HG03342 (cell line): ENCODE measurements around the gene PDLIM7.
A peak's percentile ranks its signal among the peaks of the same experiment; 100 is the strongest.

Experiments
- ATAC-seq: cut with Tn5 transposase; IDR thresholded peaks from one replicate; pipeline ENCODE4 v1.9.1; 2021; ENCODE audit warnings: mild to moderate bottlenecking, moderate library complexity; ENCODE audit not compliant: unreplicated experiment

The PDLIM7 gene

DNA sequence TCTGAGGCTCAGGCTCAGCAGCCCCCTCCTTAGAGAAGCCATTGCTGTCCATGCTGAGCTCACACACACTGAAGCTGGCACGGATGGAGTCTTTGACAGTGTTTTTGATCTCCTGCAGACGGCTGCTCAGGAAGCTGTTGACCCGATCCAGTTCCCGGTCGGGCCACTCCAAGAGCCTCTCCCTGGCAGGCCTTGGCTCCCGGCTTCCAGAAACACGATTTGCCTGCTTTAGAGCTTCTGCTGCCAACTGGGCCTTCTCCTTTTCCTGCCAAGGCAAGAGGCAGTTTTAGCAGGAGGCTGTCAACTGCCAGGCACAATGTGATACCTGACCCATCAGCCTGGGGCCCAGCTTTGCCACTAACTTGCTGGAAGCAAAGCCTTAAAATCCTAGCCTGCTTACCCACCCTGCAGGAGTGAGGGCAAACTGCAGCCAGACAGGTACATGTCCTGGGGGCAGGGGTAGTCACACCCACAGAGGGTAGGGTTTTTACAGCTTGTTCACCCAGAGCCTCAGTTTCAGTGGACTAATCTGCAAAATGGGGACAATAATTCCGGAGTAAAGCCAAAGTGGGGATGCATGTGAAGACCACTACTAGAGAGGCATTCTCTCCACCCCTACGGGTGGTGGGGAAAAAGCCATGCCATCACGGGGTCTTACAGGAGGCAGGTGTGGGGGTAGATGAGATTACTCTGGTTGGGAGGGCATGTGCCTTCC, 27.7 kb upstream of the PDLIM7 start:
- no peak for ATAC-seq

DNA sequence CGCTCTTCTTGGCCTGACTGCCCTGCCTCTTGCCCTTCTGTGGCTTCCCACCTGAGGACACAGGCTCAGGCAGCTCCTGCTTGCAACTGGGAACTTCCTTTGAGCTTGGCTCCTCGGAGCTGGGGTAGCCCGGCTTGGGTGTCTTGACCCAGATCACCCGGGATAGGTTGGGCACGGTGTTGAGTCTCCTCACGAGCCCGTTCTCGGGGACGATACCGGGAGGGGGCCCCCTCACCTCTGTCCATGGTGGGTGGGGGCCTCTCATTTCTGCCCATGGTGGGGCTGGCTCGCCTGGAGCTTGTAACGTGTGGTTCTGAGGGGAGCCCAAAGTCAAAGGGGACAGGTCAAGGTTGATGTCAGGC, 27.1 kb upstream of the PDLIM7 start:
- ATAC-seq: no peak

DNA sequence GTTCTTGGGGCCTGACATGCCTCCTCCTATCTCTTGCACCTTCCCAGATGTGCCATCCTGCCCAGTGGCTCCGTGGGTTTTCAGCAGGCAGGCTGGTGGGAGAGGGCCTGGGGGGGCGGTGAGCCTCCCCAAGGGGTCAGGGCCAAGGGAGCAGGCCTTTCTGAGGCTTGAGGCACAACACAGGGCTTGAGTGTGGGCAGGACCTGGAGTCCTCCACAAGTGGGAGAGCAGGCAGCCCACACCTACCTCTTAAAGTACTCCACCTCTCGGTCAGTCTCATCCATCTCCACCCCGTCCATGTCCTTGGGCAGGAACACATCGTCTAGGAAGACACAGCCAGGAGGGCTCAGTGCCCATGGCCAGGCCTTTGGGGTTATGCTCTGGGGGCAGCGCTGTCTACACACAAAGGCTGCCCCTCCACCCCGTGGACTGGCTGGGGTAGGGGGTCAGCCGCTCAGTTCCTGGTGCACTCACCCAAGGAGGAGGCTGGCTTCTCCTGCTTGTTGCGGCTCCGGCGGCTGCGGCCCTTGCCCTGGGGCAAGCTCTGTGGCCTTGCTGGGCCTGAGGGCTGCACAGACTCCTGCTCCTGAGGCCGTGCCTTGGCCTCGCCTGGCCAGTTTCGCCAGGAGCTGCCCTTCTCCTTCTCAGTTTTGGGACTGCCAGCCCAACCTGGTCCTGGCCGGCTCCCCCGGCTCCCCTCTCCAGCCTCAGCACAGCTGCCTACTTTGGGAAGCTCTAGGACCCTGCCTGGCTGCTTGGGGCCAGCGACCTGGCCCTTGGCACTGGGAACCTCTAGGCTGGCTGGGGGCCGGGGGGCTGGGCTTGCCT, 26.5 kb upstream of the PDLIM7 start:
- no peak for ATAC-seq

DNA sequence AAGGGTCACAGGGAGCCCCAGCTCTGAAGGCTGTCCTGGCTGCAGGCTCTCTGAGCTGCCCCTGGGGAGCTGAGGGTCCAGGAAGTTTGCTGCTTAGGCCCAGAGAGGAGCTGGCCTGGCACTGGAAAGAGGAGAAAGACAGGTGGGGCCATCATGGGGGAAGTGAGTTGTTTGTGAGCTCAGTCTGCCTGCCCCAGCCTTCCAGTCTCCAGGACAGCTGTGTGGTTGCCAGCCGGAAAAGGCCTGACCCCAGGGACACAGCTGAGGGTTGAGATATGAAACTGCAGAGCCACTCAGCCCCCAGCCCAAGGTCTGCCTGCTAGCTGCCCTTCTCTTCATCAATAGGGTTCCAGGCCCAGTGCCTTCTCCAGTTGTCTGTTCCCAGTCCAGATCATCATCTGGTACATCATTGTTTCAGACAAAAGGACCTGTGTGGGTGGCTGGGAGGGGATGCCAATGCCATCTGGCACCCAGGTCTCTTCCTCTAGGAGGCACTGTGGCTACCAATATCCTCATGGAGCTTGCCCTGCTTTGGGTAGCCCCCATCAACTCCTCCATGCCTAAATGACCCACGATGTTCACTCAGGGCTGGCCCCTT, 23.6 kb upstream of the PDLIM7 start:
- no peak for ATAC-seq

DNA sequence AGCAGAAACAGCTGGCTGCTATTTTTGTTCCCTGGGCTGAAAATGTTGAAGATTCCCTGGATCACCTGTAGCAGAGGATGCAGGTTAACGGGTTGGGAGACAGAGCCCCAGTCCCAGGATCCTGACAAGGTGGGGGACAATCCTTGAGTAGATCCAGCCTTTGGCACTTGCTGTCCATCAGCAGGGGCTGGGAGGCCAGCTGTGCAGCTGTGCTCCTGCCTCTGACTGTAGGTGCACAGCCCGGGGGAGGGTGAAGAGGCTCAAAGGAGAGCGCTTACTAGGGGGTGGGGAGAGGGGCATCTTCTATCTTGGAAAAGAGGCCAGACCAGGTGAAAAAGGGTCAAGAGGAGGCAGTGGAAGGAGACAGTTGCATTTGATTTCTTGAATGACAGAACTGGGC, 22.9 kb upstream of the PDLIM7 start:
- no peak for ATAC-seq

DNA sequence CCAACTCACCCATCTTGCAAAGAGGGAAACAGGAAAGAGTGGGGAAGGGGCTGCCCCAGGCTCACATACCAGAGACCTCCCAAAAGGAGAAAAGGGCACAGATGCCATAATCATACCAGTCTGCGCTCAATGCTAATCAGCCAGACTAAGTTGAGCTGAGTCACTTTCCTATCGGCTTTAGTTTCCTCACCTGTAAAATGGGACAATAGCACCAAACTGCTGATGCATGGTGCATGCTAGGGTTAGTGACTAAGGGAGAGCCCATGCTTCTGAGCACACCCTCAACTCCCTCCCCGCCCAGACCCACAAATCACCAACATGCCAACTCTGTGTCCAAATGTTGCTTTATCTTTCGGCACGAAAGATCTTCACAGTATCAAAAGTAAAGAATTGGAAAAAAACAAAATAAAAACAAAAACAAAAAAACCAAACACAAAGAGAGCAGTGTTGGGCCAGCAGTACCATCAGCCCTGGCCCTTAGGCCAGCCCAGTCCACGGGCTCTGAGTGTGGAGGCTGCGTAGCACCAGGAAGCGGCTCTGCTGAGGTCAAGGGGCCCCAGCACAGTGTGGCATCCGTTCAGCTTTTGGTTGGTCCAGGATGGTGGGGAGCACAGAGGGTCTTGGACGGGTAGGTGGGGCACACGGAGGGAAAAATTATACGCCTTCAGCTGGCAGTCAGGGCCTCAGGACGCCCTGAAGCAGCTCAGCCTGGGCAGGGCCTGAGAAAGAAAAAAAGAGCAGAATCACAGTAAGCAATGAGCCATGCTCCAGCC, 22.2 kb upstream of the PDLIM7 start:
- ATAC-seq: no peak

DNA sequence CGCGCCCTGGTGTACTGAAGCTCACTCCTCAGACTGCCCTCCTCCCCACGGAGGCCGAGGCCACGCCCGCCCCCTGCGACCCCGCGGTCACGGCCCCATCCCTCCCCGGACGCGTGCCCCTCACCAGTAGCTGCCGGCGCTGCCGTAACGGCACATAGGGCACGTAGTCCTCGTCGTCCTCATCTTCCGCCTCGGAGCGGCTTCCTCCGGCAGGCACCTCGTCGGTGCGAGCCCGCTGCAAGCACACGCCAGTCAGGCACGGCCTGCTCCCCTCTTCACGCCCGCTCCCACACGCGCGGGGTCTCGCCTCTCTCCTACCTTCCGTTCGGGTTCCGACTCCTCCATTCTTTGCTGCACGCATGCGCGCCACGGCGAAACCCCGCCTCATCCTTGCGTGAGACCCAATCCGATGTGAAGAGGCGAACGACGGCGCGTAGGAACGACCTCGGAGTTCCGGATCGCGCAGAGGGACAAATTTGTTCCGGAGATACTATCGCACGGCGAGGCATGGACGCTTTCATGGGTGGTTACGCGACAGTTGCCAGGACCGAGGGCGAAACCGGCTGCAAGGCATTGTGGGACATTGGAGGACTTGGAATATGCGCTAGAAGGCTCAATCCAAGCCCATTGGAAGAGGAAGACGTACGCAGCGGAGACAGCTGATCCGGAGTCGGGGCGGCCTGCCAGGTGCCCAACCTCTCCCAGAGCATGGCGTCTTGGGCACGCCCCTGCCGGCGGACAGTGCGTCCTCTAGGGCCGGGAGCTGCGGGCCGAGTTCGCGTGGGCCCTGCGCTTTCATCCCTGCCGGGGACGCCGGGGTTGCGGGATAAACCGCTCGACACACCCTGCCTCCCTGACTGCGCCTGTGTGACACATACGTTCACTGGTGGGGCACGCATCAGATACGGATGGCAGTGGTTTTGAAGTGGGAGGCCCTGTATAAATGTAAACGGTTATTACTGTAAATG, 19.5 kb upstream of the PDLIM7 start, which contains the start of gene DDX41:
Gene DDX41, minus strand, starts transcription at position 361 of the 968 bp plus-strand sequence. Its CDS starts 16 bp downstream, at position 345.
- peak; percentile 76 for ATAC-seq

DNA sequence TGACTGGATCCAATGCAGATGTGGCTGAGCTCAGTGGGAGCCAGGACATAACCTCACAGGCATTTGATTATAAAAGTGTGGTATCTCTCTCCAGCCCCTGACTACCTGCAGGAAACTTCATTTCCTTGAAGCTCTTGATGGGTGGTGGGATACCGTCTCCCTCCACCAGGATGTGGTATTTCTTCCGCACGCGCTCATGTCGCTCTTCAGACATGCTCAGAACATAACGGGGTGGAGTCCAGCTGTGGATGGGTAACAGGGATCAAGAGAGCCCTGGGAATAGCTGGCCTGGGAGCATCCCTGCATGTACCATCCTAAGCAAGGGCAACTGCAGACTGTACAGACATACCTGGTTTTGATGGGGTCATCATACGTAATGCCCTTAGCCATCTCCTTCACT, 18.2 kb upstream of the PDLIM7 start:
- ATAC-seq: no peak

DNA sequence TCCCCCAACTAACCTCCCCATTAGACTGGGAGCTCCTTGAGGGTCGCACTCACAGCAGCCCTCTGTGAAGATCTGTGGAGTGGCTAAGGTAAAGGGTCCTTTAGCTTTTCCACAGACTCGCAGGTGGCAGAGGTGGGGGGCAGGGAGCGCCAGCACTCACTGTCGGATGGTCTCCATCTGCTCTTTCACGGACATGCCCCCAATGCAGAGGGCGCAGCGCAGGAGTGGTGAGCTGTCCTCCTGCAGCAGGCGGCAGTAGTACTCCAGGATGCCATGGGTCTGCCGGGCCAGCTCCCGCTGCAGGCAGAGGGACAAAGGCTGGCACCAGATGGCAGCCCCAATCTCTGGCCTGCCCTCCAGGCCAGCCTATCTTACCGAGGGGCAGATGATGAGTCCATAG, 17.1 kb upstream of the PDLIM7 start:
- ATAC-seq: no peak

DNA sequence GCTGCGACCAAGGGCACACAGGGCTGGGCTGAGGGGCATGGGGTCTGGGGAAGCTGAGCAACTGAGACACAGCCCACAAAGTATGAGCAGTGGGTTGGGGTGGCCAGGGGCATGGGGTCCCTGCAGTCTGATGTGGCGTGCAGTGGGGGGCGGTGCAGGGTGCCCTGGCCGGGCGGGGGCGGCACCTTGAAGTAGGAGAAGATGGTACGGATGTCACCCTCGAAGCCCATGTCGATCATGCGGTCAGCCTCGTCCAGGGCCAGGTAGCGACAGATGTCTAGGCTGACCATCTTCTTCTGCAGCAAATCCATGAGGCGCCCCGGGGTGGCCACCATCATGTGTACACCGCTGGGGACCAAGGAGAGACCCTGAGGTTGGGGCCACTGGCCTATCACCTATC, 16.1 kb upstream of the PDLIM7 start:
- ATAC-seq: no peak

DNA sequence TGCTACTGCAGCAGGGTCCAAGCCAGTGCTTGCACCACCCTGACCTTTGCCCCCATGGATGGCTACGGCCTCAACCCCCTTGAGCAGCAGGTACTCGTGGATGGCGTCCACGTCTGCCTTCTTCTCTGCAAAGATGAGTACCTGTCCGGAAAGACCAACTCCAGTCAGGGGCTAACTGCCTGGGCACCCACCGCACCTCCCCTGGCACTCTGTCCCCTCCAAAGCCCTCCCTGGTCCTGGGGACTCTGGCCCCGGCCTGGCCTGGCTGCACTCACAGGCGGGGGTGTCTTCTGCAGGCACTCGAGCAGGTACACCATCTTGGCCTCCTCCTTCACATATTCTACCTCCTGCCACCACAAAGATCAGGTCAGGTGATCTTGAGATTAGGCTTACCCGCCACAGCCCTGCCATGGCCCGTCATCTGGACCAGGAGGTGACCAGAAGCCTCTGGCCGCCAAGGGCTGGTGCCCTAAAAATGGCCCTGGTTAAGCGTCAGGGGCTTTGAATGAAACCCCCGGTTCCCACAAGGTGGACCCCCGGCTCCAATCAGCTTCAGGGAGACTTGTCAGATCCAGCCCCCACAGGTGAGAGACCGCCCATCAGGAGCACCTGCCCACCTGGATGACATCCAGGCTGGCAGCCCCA, 15.5 kb upstream of the PDLIM7 start:
- no peak for ATAC-seq

DNA sequence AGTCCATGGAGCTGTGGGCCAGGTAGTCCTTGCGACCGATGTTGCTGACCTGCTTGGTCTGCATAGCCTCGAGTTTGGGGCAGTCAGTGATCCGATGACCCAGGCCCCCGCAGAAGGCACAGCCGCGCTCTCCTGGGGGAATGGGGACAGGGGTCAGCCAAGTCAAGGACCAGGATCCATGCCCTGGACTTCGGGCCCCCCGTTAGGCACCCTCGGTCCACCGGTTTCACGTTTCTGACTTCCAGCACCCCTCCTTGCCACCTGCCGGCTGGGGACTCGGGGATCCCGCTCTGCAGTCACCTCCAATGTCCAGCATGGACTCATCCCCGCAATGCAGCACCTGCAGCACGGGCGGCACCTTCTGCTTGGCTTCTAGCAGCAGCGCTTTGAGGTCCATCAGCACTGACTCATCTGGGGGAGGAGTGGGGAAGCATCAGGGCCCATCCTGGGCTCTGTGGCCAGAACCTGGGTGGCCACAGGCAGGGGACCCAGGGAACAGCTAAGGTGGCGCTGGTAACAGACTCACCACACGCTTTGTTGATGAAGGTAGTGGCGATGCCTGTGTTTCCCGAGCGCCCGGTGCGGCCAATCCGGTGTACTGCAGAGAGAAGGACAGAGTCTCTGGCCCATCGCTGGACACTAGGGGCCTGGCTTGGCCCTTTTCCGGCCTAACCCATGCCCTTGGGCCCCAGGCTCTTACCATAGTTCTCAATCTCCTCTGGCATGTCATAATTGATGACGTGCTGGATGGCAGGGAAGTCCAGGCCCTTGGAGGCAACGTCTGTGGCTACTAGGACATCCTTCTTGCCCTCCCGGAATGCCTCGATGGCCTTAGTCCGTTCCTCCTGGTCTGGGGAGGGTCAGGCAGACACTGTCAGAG, 14.6 kb upstream of the PDLIM7 start:
- no peak for ATAC-seq

DNA sequence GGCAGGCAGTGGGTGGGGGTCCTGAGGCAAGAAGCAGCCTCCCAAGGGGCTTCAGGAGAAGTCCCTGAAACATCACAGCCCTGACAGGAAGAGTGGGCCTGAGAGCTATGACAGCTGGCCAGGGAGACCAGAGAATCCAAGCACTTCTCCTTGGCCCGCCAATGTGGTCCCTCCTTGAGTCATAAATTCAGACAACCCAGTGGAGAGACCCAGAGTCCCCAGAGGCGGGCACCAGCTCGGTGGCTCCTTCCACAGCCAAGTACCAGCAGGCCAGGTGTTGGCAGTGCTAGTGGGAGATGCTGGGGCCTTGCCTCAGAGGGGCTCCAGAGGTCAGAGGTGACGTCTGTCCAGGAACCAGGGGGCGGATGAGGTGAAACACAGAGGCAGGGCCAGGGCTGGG, 13.8 kb upstream of the PDLIM7 start:
- no peak for ATAC-seq

DNA sequence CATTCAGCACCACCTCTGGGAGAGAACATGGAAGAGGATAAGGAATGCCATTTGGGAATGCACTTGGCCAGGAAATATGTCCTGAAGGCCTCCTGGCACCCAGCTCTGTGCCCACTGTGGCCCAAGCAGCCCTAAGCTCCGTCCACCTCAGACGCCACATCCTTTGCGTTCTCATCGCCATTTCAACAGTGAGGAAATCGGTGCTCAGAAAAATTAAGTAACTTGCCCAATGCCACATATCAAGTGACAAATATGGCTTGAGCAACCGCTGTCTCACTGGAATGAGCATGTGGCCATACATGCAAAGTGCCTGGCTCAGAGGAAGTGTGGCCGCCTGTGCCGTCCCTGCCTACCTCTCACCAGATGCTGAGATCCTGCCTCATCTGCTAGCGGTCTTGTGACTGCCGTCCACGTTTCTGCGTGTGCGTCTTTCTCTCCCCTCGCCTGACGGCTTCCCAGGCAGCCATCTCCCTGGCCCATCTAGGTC, 13.2 kb upstream of the PDLIM7 start:
- peak; percentile 41 for ATAC-seq

DNA sequence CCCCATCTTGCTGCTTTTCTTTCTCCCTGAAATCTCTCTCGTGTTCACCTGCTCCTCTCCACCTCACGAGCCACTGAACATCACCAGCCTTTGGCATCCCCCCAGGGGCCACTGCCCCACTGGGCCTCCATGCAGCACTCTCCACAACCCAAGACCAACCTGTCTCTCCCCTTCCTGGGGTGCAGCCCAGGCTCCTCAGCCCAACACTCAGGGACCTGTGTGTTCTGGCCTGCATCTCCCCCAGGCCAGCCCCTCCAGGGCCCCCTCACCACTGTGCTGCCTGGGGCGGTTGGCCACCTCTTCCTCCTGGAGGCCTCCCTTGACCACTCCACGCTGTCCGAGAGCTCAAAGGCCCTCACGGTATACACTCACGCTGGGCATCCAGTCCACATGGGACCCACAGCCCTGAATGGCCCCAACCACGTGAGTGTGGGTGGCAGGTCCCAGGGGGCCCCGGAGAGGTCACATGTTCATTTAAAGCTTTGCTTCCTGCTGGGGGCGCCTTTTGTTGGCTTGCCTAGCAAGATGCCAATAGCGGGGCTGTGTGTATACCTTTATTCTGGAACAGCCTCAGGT, 12.7 kb upstream of the PDLIM7 start:
- peak; percentile 53 for ATAC-seq

DNA sequence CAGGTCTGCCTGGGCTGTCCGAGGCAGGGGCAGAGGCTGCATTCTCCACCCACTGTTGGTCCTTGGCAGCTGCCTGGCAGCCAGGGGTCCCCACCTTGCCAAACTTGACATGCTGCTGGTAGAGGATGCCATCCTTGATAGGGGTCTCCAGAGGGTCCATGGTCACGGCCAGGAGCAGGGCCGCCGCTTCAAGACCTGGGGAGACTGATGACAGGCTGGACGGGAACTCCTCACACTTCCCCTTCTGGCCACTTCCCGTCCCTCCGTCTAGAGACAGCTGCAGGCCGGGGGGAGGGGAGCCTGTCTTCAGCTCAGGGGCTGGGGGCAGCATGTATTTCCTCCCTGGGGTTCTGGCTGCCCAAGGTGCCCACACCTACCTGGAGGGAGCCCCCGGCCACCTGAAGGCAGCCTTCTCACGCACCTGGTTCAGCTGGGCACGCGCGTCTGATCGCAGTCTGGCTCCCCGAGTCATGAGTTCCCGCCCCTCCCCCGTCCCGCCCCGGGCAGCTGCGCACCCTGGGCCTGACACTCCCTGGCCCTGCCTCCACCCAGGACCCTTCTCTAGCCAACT, 12.1 kb upstream of the PDLIM7 start, which contains the start of gene DOK3:
Gene DOK3, minus strand, starts transcription at position 446 of the 571 bp plus-strand sequence. Its CDS starts 286 bp downstream, at position 160.
- no peak for ATAC-seq

DNA sequence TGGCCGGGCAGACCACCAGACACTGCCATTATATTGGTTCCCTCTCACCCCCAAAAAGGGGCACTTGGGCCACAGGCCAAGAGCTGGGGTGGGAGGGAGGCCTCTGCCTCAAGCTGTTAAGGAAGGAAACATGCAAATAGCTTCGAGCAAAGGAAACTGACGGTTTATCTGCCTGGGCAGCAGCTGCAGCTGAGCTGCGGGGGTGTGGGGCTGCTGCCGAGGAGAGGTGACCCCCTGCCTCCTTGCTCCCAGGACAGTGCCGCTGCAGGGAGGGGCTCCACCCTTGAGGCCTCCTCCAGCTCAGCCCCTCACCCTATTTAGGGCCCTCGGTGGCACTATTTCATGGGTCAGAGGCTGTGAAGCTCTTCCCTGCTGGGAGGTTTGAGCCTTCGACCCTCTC, 11.4 kb upstream of the PDLIM7 start:
- ATAC-seq: no peak

DNA sequence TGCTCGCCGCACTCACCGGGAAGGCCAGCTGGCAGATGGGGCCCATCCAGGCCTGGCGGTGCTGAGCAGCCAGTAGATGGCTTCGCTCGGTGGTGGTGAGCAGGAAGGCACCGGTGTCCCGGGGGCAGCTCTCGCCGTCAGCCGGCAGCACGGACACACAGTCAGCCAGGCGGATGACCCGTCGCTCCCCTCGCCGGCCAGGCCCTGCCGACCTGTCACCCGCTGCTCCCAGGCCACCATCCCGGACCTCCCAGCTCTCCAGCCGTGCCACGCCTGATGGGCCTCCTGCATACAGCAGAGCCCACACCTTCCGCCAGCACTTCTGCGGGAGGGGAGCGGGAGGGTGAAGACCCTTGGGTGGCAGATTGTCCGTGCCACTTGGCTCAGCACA, 10.8 kb upstream of the PDLIM7 start:
- no peak for ATAC-seq
